Measurements from ENCODE around the gene FUZ.

Gene FUZ

GRCh38 chr19:49802836-49803528 is 10.1 kb downstream of the FUZ start:
- no peaks in the 10 kb centered on the region for H3K27me3 ChIP-seq
- peak overlapping the region in 9 of 11 experiments; percentile 18 to 62 (median 45); a peak in 13 of 22 replicates for H3K4me2 ChIP-seq
- peaks cover 0 to 48% (median 0%) of the 10 kb centered on the region in 11 experiments; a peak in 4 of 22 replicates for H4K20me1 ChIP-seq
- peak overlapping the region in 2 of 11 experiments; percentile 13 to 32; a peak in 2 of 22 replicates for H3K27ac ChIP-seq
- H3K4me1 ChIP-seq, result peaks cover 11 to 25% (median 22%) of the 10 kb centered on the region in 10 experiments
- no peaks in the 10 kb centered on the region for H3K9me3 ChIP-seq (replicated peaks in 1 of 11)
- H3K36me3 ChIP-seq, result peaks cover 65 to 88% (median 71%) of the 10 kb centered on the region in 11 experiments
- no peak for TF ChIP-seq Cebpa-rat (IDR thresholded peaks at IDR 0.05)
- peak overlapping the region in 4 of 11 experiments; percentile 3 to 49 (median 31); a peak in 4 of 22 replicates for H3K9ac ChIP-seq
- H3K4me3 ChIP-seq, result no peak overlapping the region

DNA sequence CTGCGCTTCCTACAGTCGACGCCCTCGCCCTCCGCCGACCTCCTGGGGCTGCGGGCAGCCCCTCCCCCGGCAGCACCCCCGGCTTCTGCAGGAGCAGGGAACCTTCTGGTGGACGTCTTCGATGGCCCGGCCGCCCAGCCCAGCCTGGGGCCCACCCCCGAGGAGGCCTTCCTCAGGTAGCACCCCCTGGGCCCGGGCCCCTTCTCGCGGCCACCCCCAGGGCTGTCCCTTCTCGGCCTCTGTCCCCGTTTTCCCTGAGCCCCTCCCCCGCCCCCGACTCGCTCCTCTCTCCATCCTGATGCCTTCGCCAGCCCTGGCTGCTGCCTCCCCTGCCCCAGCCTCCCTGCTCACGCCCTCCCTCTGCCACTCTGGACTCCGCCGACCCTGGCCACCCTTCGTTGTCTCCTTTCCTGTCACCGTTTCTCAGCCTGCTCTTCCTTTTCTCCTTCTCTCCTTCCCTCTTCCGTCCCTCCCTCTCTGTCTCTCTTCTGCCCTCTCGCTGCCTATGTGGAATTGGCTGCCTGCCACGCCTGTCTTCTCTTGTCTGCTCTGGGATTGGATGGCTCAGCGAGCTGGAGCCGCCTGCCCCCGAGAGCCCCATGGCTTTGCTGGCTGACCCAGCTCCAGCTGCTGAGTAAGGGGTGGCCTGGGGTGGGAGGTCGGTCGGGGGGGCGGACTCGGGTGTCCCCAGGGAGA is 11.0 kb downstream of the FUZ start:
- H3K27ac ChIP-seq, result peak overlapping the region in 4 of 11 experiments; percentile 13 to 48 (median 28); a peak in 5 of 22 replicates

GRCh38 chr19:49801401-49801888 is 11.6 kb downstream of the FUZ start:
- Histone ChIP-seq H3K4me3 (no peak overlapping the region), H3K27ac (no peak overlapping the region), H3K9me3 (replicated peaks in 1 of 11) (no peaks in the 10 kb centered on the region), H3K4me1 (peaks cover 0 to 14% (median 12%) of the 10 kb centered on the region in 10 experiments; a peak in 15 of 20 replicates), H3K27me3 (no peaks in the 10 kb centered on the region), H3K4me2 (peak overlapping the region in 3 of 11 experiments; percentile 18 to 62 (median 45); a peak in 2 of 22 replicates), H3K36me3 (peaks cover 75 to 97% (median 82%) of the 10 kb centered on the region in 11 experiments), H3K9ac (no peak overlapping the region; a peak in 2 of 22 replicates), H4K20me1 (peaks cover 0 to 44% (median 0%) of the 10 kb centered on the region in 11 experiments; a peak in 6 of 22 replicates)
- no peak for TF ChIP-seq Cebpa-rat (IDR thresholded peaks at IDR 0.05)

More for the DNA sequence above, 11.0 kb downstream of the FUZ start:
- Histone ChIP-seq H3K36me3 (peaks cover 71 to 92% (median 78%) of the 10 kb centered on the region in 11 experiments), H3K4me2 (peak overlapping the region in 9 of 11 experiments; percentile 18 to 62 (median 45); a peak in 15 of 22 replicates), H3K9ac (peak overlapping the region in 6 of 11 experiments; percentile 3 to 49 (median 16); a peak in 6 of 22 replicates), H3K9me3 (replicated peaks in 1 of 11) (no peaks in the 10 kb centered on the region), H4K20me1 (peaks cover 0 to 42% (median 0%) of the 10 kb centered on the region in 11 experiments; a peak in 4 of 22 replicates), H3K4me3 (no peak overlapping the region), H3K27me3 (no peaks in the 10 kb centered on the region), H3K4me1 (peaks cover 2 to 16% (median 13%) of the 10 kb centered on the region in 10 experiments)
- no peak for TF ChIP-seq Cebpa-rat (IDR thresholded peaks at IDR 0.05)

DNA sequence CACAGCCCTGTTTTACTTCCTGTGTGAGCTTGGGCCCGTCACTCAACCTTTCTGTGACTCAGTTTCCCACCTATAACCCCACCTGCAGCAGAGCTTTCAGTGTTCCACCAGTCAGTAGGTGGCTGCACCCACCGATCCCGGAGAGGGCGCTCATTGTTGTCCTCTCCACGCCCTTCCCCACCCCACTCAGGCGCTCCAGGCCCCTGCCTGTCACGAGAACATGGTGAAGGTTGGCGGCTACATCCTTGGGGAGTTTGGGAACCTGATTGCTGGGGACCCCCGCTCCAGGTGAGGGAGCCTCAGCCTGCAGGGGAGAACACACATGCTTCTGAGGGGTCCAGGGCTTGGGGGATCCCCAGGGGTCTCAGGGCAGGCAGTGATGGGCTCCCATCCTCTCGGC is 12.3 kb downstream of the FUZ start:
- no peak overlapping the region for H3K9ac ChIP-seq
- peaks cover 0 to 14% (median 12%) of the 10 kb centered on the region in 10 experiments; a peak in 14 of 20 replicates for H3K4me1 ChIP-seq
- no peak overlapping the region for H3K4me2 ChIP-seq
- no peak overlapping the region for H3K27ac ChIP-seq
- H3K36me3 ChIP-seq, result peaks cover 75 to 97% (median 84%) of the 10 kb centered on the region in 11 experiments
- no peaks in the 10 kb centered on the region for H3K9me3 ChIP-seq (replicated peaks in 1 of 11)
- no peak overlapping the region for H3K4me3 ChIP-seq
- TF ChIP-seq Cebpa-rat (IDR thresholded peaks at IDR 0.05), result no peak
- peaks cover 0 to 51% (median 0%) of the 10 kb centered on the region in 11 experiments; a peak in 6 of 22 replicates for H4K20me1 ChIP-seq
- H3K27me3 ChIP-seq, result no peaks in the 10 kb centered on the region

GRCh38 chr19:49799798-49800376 is 13.2 kb downstream of the FUZ start:
- H3K27me3 ChIP-seq, result no peaks in the 10 kb centered on the region
- H4K20me1 ChIP-seq, result peaks cover 0 to 57% (median 0%) of the 10 kb centered on the region in 11 experiments; a peak in 6 of 22 replicates
- H3K9me3 ChIP-seq (replicated peaks in 1 of 11), result no peaks in the 10 kb centered on the region
- no peak overlapping the region for H3K4me3 ChIP-seq
- peaks cover 0 to 14% (median 12%) of the 10 kb centered on the region in 10 experiments; a peak in 14 of 20 replicates for H3K4me1 ChIP-seq
- no peak overlapping the region for H3K9ac ChIP-seq
- H3K27ac ChIP-seq, result no peak overlapping the region
- H3K4me2 ChIP-seq, result no peak overlapping the region
- peaks cover 78 to 97% (median 86%) of the 10 kb centered on the region in 11 experiments for H3K36me3 ChIP-seq
- TF ChIP-seq Cebpa-rat (IDR thresholded peaks at IDR 0.05), result no peak

DNA sequence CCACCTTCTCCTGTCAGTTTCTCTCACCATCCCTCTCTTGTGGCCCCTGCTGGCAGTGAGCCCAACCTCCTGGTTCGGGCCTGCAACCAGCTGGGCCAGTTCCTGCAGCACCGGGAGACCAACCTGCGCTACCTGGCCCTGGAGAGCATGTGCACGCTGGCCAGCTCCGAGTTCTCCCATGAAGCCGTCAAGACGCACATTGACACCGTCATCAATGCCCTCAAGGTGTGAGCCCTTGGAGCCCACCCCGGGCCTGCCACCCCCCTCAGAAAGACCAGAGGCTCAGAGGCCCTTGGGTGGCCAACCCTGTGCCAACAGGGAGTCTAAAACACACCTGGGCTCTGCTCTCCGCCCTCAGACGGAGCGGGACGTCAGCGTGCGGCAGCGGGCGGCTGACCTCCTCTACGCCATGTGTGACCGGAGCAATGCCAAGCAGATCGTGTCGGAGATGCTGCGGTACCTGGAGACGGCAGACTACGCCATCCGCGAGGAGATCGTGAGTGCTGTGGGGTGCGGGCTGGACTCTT is 13.8 kb downstream of the FUZ start:
- no peak overlapping the region for H3K27ac ChIP-seq
- H4K20me1 ChIP-seq, result peaks cover 0 to 57% (median 0%) of the 10 kb centered on the region in 11 experiments; a peak in 6 of 22 replicates
- no peaks in the 10 kb centered on the region for H3K9me3 ChIP-seq (replicated peaks in 1 of 11)
- no peak overlapping the region for H3K4me3 ChIP-seq
- no peak overlapping the region for H3K4me2 ChIP-seq
- peaks cover 80 to 97% (median 87%) of the 10 kb centered on the region in 11 experiments for H3K36me3 ChIP-seq
- peaks cover 0 to 14% (median 12%) of the 10 kb centered on the region in 10 experiments; a peak in 14 of 20 replicates for H3K4me1 ChIP-seq
- no peak overlapping the region for H3K9ac ChIP-seq
- no peaks in the 10 kb centered on the region for H3K27me3 ChIP-seq
- no peak for TF ChIP-seq Cebpa-rat (IDR thresholded peaks at IDR 0.05)

GRCh38 chr19:49798574-49798973 is 14.5 kb downstream of the FUZ start:
- H3K9me3 ChIP-seq (replicated peaks in 1 of 11), result no peaks in the 10 kb centered on the region
- H4K20me1 ChIP-seq, result peaks cover 0 to 55% (median 0%) of the 10 kb centered on the region in 11 experiments; a peak in 6 of 22 replicates
- H3K27me3 ChIP-seq, result no peaks in the 10 kb centered on the region
- TF ChIP-seq Cebpa-rat (IDR thresholded peaks at IDR 0.05), result no peak
- peaks cover 83 to 97% (median 88%) of the 10 kb centered on the region in 11 experiments for H3K36me3 ChIP-seq
- no peak overlapping the region for H3K4me3 ChIP-seq
- no peak overlapping the region for H3K4me2 ChIP-seq
- H3K9ac ChIP-seq, result no peak overlapping the region
- no peak overlapping the region for H3K27ac ChIP-seq
- peaks cover 0 to 14% (median 12%) of the 10 kb centered on the region in 10 experiments; a peak in 14 of 20 replicates for H3K4me1 ChIP-seq

DNA sequence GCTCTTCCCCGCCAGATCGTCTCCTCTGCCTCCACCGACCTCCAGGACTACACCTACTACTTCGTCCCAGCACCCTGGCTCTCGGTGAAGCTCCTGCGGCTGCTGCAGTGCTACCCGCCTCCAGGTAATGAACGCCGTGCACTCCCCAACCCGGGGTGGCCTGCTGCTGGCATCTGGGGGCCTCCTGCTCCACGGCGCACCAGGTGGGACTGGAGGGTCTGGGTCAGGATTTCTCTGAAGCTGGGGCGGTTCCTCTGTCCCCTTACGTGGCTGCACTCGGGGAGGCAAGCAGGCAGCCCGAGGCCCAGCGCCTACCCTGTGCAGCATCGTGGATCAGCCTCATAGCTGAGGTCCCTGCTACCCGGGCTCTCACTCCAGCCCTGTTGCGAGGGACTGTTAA is 17.5 kb downstream of the FUZ start:
- Histone ChIP-seq H3K9me3 (replicated peaks in 1 of 11) (no peaks in the 10 kb centered on the region), H3K27ac (no peak overlapping the region), H4K20me1 (peaks cover 0 to 73% (median 12%) of the 10 kb centered on the region in 11 experiments; a peak in 14 of 22 replicates), H3K4me2 (no peak overlapping the region), H3K9ac (no peak overlapping the region), H3K27me3 (no peaks in the 10 kb centered on the region), H3K4me3 (no peak overlapping the region), H3K4me1 (no peaks in the 10 kb centered on the region), H3K36me3 (peaks cover 93 to 100% (median 100%) of the 10 kb centered on the region in 11 experiments)
- no peak for TF ChIP-seq Cebpa-rat (IDR thresholded peaks at IDR 0.05)

All from BLaER1 treated with 17β-estradiol and CSF1 and Interleukin-3, amounts not matched to agents 10 nM and 100 nM (cell line).